GM13977 (cell line): ENCODE measurements around the gene OPHN1.

Experiments
- DNase-seq: peaks from one replicate; pipeline ENCODE4 v3.0.0; 2012; ENCODE audit warnings: low spot score
- in situ Hi-C: fragments of 300-500 bp; cut with MboI; formaldehyde crosslinking; loops from one replicate; pipeline ENCODE4 v1.12.0; 2022; ENCODE audit warnings: low sequenced_read_pairs, low pct_unique_long_range_greater_than_20kb, mixed read lengths, inconsistent platforms; ENCODE audit not compliant: unreplicated experiment
- TF ChIP-seq, protein P1 (sequence below): IDR thresholded peaks from 2 replicates; pipeline ENCODE4 v1.5.1; 2012; ENCODE audit warnings: mild to moderate bottlenecking, control low read depth; ENCODE audit not compliant: insufficient read depth; ENCODE audit errors: extremely low read depth, missing control alignments

OPHN1 gene

DNA sequence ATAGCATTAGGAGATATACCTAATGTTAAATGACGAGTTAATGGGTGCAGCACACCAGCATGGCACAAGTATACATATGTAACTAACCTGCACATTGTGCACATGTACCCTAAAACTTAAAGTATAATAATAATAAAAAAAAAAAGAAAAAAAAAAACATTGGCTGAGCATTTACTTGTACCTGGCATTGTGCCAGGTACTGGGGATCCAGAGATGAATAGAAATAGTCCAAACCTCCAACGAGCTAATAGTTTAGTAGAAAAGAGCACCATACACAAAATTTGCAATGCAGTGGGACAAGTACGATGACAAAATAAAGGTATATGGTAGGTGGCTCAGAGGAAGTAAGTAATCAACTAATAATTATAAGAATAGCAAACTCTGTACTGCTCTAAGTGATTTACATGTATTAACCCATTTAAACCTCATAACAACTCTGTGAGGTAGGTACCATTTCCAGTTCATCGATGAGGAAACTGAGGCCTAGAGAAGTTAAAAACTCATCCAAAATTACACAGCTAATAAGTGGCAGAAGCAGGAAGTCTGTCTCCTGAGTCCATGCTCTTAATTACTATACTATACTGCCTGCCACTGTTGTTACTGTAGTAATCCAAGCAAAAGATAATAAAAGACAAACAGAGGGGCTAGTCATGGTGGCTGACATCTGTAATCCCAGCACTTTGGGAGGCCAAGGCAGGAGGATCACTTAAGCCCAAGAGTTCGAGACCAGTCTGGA lies 319.3 kb downstream of the OPHN1 start:
- TF ChIP-seq, protein P1, sequence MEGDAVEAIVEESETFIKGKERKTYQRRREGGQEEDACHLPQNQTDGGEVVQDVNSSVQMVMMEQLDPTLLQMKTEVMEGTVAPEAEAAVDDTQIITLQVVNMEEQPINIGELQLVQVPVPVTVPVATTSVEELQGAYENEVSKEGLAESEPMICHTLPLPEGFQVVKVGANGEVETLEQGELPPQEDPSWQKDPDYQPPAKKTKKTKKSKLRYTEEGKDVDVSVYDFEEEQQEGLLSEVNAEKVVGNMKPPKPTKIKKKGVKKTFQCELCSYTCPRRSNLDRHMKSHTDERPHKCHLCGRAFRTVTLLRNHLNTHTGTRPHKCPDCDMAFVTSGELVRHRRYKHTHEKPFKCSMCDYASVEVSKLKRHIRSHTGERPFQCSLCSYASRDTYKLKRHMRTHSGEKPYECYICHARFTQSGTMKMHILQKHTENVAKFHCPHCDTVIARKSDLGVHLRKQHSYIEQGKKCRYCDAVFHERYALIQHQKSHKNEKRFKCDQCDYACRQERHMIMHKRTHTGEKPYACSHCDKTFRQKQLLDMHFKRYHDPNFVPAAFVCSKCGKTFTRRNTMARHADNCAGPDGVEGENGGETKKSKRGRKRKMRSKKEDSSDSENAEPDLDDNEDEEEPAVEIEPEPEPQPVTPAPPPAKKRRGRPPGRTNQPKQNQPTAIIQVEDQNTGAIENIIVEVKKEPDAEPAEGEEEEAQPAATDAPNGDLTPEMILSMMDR, result no peak
- in situ Hi-C loops, result no loop called here
- no peak for DNase-seq

DNA sequence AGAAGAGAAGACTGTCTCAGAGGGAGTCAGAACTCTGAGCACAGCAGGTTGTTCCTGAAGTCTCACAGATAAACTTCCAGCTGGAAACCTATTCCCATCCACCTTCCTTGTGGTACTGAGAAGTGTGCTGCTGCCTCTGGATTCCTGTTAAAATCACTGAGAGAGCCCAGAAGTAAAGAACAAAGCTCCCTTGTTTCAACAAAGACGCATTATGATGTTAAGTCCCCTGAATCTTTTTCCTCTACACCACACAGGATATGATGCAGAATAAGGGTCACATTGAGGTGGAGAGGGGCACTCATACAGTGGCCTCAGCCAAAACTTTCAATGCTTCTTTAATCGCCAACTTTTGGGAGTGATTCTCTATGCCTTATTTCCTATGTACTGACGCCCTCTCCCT lies 321.0 kb downstream of the OPHN1 start:
- TF ChIP-seq, protein P1, result no peak
- in situ Hi-C loops, result no loop called here
- no peak for DNase-seq

DNA sequence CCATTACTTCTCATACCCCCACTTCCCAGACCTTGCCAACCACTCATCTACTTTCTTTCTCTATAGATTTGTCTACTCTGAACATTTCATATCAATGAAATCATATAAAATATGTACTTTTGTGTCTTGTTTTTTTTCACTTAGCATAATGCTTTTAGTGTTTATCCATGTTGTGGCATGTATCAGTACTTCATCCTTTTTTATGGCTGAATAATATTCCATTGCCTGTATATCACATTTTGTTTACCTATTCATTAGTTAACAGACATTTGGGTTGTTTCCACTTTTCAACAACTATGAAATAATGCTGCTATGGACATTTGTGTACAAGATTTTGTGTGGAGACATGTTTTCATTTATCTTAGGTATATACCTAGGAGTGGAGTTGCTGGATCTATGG lies 324.1 kb downstream of the OPHN1 start:
- TF ChIP-seq, protein P1, result no peak
- in situ Hi-C loops, result no loop called here
- no peak for DNase-seq

DNA sequence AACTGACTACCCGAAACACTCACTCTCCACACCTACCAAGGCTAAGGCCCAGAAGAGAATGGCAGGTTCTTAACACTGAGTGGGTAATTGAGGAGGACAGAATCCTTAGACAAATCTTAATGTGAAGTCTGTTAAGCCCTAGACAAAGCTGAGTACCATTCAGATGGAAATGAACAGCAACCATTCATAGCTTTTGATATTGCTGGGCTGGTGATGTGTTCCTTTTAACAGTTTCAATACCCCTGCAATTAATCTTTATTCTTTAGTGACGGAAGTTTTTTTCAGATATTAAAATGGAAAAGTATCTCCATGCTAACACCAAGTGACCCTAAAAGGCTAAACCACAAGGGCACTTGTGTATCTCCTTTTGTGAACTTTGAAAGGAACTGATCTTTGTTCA lies 334.9 kb downstream of the OPHN1 start:
- TF ChIP-seq, protein P1, result no peak
- DNase-seq, result no peak
- in situ Hi-C loops, result no loop called here

DNA sequence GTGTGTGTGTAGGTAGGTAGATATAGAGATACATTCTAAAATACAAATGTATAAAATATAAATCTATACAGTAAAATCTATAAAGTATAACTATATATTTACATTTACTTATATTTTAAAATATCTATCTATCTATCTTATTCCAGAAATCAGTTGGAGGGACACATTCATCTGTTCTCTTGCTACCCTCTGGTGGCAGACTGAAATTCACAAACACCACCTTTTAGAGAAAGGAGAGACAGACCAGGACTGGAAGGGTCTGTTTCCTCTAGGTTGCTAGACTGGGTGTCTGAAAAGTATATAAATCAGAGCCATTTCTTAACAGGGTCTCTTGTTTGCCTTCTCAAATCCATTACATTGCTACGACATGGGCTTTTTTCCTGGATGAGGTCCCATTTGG lies 343.0 kb downstream of the OPHN1 start:
- DNase-seq, result no peak
- in situ Hi-C loops, result no loop called here
- TF ChIP-seq, protein P1, result no peak

DNA sequence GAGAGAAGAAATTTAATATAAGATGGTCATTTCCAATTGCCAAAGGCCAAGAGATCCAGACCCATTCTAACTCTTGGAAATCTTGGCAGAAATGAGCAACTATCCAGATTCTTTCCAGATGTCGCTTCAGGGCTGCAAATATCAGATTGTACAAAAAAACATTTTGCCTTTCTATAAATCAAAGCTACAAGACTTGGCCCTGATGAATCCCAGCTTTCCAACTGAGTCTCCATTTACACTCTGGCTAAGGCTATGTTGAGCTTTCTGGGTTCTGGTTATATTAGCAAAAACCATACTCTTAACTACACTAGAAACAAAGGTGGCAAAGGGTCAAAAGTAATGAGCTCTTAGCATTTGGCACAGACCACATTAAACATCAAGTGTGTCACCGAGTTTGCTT lies 345.8 kb downstream of the OPHN1 start:
- no peak for DNase-seq
- TF ChIP-seq, protein P1, result no peak
- in situ Hi-C loops, result no loop called here

DNA sequence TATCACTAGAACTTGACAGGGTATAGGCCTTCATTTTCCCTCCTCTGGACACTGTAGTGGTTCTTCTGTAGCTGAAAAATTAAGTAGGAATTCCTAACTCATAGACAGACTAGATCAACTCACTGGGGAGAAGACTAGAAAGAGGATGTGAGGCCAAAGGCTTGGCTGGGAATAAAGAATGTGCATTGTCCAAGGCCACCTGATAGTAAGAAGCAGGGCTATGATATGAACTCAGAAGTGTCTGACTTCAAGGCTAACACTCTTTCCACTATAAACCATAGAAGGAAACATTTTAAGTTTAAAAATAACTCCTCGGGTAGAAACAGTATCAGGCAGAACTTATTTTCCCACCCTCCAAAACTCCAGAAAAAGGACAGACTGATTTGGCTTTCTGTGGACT lies 346.6 kb downstream of the OPHN1 start:
- no peak for DNase-seq
- in situ Hi-C loops, result no loop called here
- TF ChIP-seq, protein P1, result no peak
